HPDE6-E6E7 (cell line): ENCODE measurements around the gene CADPS.

Source experiments
- DNase-seq: peaks from one replicate; pipeline ENCODE4 v3.0.0; 2011; ENCODE audit warnings: missing footprints; ENCODE audit errors: extremely low spot score

The CADPS gene

DNA sequence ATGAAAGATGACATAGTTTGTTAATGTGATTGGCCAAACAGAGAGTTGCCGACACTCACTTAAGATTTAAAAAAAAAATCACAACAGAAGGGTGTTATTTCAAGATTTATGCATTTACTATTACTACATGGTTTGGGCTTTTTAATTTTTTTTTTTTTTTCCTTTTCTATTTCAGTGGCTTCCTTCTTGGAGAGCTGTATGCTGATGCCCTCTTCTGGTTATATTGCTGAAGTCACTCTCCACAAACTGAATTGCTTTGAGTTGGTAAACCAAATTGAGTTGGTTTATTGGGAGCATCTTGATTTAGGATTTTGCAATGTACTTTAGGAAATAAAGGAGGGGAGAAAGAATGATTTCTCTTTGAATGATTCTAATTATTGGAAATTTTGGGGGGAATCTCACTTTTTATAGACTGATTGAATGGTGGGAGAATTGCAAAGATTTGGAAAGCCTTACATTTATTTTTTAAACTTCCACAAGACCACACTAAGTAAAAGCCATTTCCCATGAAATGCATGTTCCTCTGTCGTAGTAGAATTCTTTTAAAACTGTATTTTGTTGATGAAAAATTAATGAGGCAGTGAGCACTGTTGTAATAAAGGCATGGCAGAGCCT is 315.3 kb downstream of the CADPS start:
- DNase-seq = no peak

DNA sequence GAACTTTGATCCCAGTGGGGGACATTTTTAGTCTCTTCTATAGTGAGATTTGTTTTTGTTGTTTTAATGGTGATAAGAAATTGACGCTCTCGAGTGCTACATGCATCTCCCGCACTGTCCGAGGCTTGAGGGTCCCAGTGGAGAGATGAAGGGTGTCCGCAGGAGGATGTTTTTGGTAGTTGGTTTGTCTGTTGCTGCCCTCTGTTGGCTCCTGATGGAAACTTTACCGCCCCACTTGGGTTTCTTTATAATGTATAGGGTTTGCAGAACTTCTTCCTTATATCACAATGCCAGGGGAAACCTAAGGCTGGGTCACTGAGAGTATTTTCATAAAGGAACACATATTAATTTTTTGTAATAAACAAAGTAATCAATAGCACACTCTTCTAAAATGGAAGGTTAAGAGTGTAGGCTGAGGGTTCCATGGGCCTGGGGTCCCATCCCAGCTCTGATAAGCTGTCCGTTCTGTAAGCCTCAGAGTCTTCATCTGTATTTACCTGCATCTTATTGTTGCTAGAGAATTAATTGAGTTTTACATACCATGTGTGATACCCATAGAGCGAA is 316.6 kb downstream of the CADPS start:
- no peak for DNase-seq

DNA sequence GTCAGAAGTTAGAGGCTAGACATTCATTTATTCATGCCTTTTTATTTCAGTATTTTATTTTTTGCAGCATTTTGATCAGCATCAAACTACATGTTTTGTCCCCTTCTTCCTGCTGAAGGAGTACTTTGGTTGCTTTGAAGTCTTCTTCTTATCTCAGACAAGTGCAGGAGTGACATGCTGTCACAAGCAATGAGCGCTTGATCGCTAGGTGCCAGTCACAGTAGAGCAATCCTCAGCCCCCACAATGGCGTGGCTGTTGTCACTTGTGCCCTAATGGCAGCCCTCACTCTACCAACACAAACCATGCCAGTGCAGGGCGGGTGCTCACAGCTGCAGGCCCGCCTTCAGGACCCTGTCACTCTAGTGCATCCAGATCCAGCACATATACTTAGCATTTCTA is 317.2 kb downstream of the CADPS start:
- DNase-seq = no peak

DNA sequence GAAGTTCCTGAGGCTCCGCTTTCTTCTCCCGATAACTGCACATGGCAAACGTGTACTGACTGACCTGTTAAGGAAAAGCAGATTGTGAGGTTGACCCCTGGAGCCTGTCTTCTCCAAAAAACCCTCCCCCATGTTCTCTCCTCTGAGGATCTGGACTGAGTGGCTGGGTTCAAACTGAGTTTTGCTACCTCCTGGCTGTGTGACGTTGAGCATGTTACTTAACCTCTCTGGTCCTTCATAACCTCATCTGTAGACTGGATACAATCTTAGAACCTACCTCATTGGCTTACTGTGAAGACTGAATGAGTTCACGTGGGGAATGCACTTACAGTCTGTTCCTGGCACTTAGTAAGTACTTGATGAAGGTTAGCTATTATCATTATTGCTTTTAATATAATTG is 317.8 kb downstream of the CADPS start:
- DNase-seq = no peak

DNA sequence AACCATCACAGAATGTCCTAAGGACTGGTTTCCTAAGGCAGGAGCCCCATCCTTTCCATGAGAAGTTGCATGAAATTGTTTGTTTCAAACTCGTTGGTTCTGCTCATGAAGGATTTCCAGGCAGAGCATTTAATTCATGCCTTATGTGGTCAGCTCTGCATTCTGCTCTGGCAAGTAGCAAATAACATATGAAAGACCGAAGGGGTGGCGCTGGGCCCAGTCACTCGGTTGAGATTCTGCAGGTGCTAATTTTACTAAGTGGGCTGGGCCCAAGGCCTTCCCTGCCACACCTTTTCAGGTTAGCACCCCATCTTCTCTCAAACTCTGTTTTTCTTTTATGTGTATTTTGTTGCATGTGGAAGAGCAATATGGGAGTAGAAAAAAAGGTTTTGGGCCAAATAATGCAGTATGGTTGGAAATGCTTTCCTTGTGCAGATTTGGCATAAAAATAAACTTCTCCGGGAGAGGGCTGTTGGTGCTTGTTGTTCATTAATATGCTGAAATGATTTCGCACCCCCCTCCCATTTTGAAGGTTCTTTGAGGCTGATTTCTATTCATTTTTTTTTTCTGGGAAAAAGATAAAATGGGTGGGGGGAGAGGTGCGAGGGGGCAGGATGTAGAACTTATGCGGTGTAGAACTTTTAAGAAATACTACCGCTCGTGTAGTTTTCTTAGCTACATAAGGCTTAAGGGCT is 318.9 kb downstream of the CADPS start:
- no peak for DNase-seq

DNA sequence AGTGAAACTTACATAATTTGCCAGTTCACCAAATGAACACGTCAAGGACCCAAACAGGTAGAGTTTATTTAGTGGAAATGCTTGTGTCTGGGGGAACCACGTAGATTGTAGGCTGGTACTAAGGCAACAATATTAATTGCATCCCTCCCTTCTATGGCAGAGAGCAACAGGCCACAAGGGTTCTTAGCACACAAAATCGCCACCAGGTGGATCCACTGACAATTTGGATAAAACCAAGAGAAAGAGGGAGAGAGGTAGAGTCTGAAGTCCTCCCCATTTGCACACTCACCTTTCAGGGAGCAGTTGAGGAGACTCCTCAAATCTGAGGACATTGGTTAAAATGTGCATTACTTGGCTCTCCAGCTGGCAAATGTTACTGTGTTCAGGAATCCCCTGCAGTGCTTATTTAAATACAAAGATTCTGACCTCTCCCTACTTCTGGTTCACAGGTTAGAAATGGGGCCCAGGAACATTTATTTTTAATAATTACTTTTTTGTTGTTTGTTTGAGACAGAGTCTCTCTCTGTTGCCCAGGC is 320.9 kb downstream of the CADPS start:
- DNase-seq = no peak

DNA sequence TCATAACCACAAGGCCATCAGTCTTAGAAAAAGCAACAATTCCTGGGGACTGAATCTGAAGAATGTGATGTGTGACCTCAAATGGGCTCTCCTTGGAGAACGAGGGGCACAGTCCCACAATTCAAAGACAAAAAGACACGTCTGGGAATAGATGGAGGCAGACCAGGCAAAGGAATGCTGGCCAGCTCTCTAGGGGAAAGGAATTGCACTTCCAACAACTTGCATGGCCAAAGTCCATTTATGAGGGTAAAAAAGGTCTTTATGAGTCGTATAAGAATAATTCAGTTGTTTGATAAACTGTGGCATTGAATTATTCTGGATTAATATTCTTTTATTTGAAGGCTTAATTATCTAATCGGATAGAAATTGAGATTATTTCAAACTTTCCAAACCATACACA is 321.4 kb downstream of the CADPS start:
- DNase-seq = no peak

DNA sequence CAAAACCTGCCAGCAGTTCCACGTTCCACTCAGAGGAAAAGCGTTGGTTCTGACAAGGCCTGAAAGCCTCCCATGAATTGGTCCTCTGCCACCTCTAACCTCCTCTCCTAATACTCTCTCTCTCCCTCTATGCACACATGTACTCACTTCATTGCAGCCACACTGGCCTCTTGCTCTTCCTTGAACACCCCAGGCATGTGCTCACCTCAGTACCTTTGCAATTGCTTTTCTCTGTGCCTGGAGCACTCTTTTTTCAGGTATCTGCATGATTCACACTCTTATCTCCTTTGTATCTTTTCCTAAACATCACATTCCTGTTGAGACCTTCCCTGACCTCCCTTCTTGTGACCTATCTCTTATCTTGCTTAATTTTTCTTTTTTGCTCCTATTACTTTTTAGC is 323.7 kb downstream of the CADPS start:
- no peak for DNase-seq

DNA sequence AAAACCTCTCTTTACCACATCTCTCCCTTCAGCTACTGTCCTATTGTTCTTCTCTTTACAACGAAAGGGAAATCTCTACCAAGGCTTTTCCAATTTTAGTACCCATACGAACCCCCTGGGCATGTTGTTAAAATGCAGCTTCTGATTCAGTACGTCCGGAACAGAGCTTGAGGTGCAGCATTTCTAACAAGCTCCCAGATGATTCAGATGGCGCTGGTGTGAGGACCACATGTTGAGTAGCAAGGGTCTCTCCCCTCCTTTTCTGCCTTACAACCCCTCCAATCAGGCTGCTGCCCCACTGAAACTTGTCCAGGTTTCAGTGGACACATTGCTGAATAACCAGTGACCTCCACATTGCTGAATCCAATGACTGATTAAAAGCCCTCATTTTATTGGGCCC is 324.8 kb downstream of the CADPS start:
- no peak for DNase-seq

DNA sequence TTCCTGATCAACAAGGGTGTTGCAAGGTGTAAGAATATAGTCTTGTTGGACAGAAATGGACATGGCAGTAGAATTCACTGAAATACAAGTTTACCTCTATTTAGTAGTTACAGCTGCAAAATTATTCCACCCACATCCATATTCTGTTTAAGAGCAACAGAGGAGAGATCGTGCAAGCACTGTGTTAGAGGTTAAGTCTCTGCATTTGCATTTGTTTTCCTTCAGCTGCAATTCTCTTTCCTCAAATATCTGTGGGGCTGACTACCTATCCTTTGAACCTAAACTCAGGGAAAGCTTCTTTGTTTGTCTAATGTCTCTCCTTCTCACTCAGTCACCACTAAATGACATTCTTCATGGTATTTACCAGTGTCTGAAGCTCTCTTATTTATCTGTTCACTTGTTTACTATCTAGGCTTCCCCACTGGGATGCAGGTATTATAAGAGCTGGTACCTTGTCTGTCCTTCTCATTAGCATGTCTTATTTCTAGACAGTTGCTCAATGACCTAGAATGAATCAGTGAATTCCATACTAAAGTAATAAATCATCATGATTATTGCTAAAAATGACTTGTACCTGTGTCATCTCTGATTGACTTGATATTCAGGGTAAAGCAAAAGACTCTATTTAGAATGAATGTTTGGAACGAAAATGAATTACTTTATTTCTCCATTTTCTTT is 326.5 kb downstream of the CADPS start:
- DNase-seq = no peak

DNA sequence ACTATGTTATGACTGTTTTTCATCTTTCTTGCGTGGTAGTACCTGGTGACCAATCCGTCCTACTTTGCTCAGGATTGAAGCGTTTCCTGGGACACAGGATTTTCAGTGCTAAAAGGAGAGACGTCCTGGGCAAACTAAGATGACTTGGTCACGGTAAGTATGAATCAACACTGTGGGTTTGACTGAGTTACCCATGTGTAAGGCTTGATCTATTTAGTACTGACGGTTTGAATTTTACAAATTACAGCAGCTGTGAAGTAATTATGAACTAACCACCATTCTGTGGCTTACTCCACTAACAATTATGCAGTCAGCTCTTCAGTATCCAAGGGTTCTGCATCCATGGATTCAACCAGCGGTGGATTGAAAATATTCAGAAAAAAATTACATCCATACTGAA is 328.9 kb downstream of the CADPS start:
- DNase-seq = no peak

DNA sequence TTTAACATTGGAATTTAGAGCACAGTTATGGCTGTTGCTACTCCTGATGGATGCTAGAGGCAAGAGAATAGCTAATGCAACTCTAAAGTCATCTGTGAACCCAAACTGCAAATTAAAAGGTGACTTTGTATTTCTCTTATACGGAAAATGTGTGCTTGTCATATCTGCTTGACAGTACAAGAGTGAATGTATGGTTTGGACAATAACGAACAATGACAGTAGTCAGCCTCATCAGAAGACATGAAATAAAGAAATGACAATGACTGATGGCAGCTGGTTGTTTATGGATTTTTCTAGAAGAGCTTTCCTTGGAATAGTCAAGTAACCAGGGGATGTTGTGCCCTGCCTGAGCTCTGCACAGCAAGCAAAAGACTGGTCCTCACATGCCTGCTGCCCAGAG is 333.0 kb downstream of the CADPS start:
- no peak for DNase-seq

DNA sequence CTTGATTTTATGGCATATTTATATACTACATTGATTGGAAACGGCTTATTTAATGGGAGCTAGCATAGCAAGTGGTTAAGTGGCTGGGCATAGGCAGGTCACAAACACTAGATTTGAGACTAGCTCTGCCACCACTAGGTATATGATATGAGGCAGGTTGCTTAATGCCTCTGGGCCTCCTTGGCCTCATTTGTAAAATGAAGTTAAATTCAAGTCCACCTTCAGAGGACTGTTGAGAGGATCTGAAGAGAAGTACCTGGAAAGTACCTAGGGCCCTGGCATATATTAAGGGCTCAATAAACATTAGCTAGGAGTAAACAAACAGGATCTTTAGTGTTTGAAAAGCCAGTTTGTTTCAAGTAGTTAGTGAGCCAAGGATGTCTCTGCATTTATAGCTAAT is 335.5 kb downstream of the CADPS start:
- DNase-seq = no peak

DNA sequence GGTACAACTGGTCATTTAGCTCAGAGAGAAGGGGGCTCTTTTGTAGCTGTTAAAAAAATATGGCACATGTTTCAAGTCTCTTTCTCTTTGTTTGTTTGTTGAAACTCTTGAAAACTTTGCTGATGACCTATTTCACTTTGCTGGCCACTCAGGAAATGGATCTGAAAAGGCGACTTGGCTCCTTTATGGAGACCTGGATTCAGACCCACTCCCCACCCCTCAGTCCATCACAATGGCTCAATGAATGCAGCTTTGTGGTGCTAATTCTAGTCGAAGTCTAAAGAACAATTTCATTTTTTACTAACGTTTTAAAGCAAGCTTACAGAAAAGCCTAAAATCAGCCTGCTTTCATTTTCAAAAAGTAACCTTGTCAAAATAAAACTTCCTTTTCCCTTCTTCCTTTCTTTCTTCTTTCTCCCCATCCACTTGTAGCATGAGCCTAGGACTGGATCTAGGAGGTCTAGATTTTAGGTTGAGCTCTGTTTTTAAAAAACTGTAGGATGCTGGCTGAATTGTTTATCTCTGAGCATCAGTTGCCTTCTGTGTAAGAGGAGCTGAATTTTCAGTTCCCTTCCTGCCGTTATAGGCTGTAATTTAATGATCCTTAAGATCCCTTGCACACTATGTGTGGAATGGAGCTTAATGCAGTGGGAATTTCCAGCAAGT is 336.4 kb downstream of the CADPS start:
- no peak for DNase-seq

DNA sequence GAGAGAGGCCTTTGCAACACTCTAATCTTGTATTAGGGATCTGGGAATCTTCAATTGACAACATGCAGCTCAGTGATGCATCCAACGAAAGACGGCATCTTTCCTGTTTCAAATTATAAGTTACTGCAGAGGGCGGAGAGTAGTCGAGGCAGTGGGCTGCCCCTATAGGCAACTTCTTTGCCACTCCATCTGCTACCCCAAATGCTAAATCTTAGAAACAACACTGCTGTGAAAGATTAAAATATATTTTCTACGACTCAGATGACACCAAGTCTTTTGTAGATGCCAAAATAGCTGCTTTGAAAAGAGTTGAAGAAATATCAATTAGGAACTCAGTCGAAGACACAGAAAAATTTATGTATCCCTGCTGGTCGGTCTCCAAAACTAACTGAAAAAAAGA is 340.9 kb downstream of the CADPS start:
- no peak for DNase-seq

DNA sequence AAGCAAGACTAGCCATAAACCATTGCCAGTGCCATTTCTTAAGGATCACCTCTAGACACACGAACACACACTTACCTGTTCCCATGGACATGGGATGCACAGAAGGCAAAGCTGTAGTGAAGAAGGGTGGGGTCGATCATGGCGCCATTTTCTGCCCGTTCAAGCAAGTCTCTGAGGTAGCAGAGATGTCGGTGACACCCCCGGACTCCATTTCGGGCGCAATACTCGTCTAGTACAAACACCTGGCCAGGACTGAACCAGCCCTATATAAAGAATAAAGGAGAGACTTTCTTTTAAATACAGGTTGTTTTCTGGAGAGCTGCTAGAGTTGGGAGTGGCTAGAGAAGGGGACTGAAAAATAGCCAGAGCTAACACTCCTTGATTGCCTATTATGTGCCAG is 342.4 kb downstream of the CADPS start:
- no peak for DNase-seq

DNA sequence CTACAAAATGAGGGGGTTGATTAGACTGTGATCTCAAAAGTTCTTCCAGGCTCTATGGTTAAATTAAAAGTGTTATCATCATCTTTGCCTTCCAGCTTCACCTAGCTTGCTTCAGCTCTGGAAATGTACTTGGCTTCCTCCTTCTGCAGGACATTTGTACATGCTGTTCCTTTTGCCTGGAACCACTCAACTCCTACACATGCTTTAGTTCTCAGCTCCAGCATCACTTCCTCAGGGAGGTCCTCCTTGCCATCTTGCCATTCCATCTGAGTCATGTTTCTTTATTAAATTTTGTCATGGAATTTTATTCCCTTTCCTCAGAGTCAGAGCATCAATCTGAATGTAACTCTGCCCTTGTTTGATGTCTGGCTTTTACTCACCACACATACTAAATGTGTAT is 343.2 kb downstream of the CADPS start:
- no peak for DNase-seq

DNA sequence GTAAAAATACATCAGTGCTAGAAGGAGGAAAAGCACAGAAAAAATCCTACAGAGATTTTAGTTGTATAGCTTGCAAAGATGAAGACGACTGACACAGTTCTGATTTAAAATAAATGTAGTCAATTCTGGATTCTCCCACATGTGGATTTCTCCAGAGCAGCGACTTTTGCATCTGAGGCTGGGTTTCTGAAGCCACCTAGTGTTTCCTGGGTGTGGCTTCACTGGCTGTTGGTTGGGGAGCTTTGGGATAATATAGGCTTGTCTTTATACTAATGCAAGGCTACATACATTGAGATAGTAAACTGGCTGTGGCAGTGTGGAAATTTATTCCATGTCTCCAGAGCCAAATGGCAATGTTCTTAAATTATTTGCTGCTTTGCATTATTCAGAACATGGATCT is 343.7 kb downstream of the CADPS start:
- DNase-seq = no peak

DNA sequence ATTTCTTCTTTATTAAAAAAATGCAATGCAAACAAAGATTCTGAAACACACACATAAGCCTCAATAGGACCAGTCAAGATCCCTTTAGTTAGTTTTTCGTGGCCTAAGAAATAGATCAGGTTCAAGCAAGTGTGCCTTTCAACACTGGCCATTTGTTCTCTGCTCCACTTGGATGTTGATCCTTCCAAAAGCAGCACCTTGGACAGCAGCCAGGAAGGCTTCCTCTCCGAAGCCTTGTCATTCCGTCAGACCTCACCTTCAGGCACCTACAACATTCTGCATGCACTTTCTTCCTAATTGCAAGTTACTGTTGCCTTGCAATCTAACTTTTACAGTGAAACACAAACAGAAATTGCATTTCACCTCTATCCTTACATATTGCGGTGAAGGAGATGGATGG is 346.0 kb downstream of the CADPS start:
- no peak for DNase-seq

DNA sequence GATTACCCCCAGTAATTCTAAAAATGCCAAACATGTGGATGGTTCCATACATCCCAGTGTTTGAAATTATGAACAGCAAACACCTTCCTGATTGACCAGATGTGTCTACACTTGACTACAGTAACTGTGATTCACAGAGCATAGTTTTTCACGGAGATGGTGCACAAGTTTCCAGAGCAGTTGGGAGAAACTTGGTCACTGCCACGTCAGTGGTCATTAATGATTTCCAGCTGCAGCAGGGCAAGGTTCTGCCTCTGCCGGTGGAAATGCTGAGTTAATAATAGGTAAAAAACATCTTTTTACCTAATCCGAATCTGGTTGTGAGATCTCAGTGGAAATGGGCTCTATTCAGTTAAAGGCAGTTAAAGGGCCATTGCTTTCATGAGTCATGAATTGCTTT is 347.7 kb downstream of the CADPS start:
- DNase-seq = no peak

DNA sequence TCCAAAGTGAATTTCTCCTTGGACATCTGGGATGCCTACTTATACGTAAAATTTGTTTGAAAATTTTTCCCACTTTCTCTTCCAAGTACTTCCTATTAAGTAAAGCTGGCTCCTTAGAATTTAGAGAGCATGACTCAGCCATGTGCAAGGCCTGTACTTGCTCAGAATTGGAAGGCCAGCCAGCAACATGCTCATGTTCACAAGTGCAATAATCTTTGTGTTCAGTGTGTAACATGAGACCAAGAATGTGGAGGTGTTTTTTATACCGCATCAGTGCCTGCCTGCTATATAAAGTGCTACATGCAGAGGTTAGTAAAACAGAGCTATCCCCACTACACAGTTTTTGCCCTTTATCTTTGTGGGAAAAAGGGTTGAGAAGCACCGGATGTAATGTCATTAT is 349.9 kb downstream of the CADPS start:
- DNase-seq = no peak

DNA sequence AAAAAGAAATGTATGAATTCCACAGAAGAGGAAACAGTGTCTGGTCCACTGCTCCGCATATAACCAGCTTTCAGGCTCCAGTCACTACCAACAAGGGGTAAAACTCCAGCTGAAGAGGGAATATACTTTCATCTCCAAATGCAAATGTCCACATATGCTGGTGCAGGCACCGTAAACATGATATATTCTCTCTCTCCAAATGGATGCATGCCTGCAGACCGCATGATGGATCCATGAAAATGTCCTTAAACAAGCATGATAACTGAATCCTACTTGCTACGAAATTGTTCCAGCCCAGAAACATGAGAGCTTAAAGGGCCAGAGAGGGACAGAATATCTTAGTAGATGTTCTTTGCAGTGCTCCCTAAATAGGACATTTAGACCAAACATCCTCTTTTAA is 351.5 kb downstream of the CADPS start:
- no peak for DNase-seq
